Upper lobe of left lung (tissue), 4 donors: ENCODE results near the gene NCF2.

Source experiments
- CTCF ChIP-seq, 6 experiments: fragments of 450-650 bp in 4 of 6; fragments of 200-600 bp in 2 of 6; sonication (generic) in 2 of 6; IDR thresholded peaks; one replicate each; pipeline ENCODE4 v1.5.1; 2016 to 2019; ENCODE audit warnings: antibody characterized with exemption in 6 of 6
- EP300 ChIP-seq, 4 donors: sonication (generic); formaldehyde crosslinking; IDR thresholded peaks; one replicate each; pipeline ENCODE4 v1.5.1; 2017; ENCODE audit warnings: antibody characterized with exemption in 4 of 4, control low read depth in 2 of 4
- POLR2A ChIP-seq, 4 donors: fragments of 450-650 bp; IDR thresholded peaks; one replicate each; pipeline ENCODE4 v1.5.1; 2016 to 2017; ENCODE audit warnings: antibody characterized with exemption in 4 of 4, mild to moderate bottlenecking in 2 of 4
- POLR2AphosphoS5 ChIP-seq, 2 donors: sonication (generic); formaldehyde crosslinking; IDR thresholded peaks; one replicate each; pipeline ENCODE4 v1.5.1; 2017; ENCODE audit warnings: antibody characterized with exemption in 2 of 2

GRCh38 chr1:183620311-183620710, 30.1 kb upstream of the NCF2 start:
- no peak for TF ChIP-seq POLR2AphosphoS5 (IDR thresholded peaks at IDR 0.05)
- TF ChIP-seq POLR2A (IDR thresholded peaks at IDR 0.05) = no peak
- TF ChIP-seq CTCF (IDR thresholded peaks at IDR 0.05) = no peak
- no peak for TF ChIP-seq EP300 (IDR thresholded peaks at IDR 0.05)
